ENCODE data around the gene TMEM129. TPM values are rescaled to one million over a fixed set of nuclear protein-coding genes. Genes with fewer than 3 reads are reported as not detected.
A peak's percentile ranks its signal among the peaks of the same experiment; 100 is the strongest.

Gene TMEM129
- total RNA-seq, 8 experiments from 2014 or later, result 17.1 to 48.1 (median 25.7) TPM

GRCh38 chr4:1737666-1738065 is 16.5 kb upstream of the TMEM129 start:
- no peaks in the 10 kb centered on the region for H3K4me1 ChIP-seq (replicated peaks in 1 of 2)
- in situ Hi-C loops (cut with MboI; ENCODE audit: low pct_unique_long_range_greater_than_20kb in 2 of 9, low sequenced_read_pairs in 9 of 9, unreplicated experiment in 9 of 9), result loop anchor here in 1 of 9 experiments (25.0 kb wide), 1 partner anchor 375 kb away; no protein-coding TSS in a partner anchor
- no peak overlapping the region for H3K4me3 ChIP-seq
- no peak overlapping the region for H3K27ac ChIP-seq
- ATAC-seq (replicated peaks in 6 of 8), result no peak
- WGBS, 10 experiments, result 95 to 100% methylated on average over 4 of the region's 15 CpGs; no CpG with 5 or more reads in 8 of the 10 experiments

- 71 to 100% (median 87%) methylated on average over 1 to 9 of the region's 13 CpGs; no CpG with 5 or more reads in 5 of the 10 experiments for WGBS, 10 experiments
- no peak overlapping the region for H3K4me3 ChIP-seq
- H3K27ac ChIP-seq, result no peak overlapping the region
- peak in 4 of 8 experiments; percentile 30 to 68 (median 58) for ATAC-seq (replicated peaks in 6 of 8)
- H3K4me1 ChIP-seq (replicated peaks in 1 of 2), result no peaks in the 10 kb centered on the region
- in situ Hi-C loops (cut with MboI; ENCODE audit: low pct_unique_long_range_greater_than_20kb in 2 of 9, low sequenced_read_pairs in 9 of 9, unreplicated experiment in 9 of 9), result loop anchor here in 1 of 9 experiments (25.0 kb wide), 1 partner anchor 375 kb away; no protein-coding TSS in a partner anchor
Observed at GRCh38 chr4:1736812-1737211, 15.7 kb upstream of the TMEM129 start.

- ATAC-seq (replicated peaks in 6 of 8), result peak in 1 of 8 experiments; percentile 16
- H3K27ac ChIP-seq, result no peak overlapping the region
- no peaks in the 10 kb centered on the region for H3K4me1 ChIP-seq (replicated peaks in 1 of 2)
- H3K4me3 ChIP-seq, result no peak overlapping the region
- in situ Hi-C loops (cut with MboI; ENCODE audit: low pct_unique_long_range_greater_than_20kb in 2 of 9, low sequenced_read_pairs in 9 of 9, unreplicated experiment in 9 of 9), result loop anchor here in 1 of 9 experiments (25.0 kb wide), 1 partner anchor 373 kb away; no protein-coding TSS in a partner anchor
- WGBS, 10 experiments, result 100% methylated on average over 2 of the region's 20 CpGs; no CpG with 5 or more reads in 8 of the 10 experiments
Observed at GRCh38 chr4:1735215-1735614, 14.1 kb upstream of the TMEM129 start.

GRCh38 chr4:1732911-1733310 is 11.8 kb upstream of the TMEM129 start:
- H3K4me3 ChIP-seq, result no peak overlapping the region
- in situ Hi-C loops (cut with MboI; ENCODE audit: low pct_unique_long_range_greater_than_20kb in 2 of 9, low sequenced_read_pairs in 9 of 9, unreplicated experiment in 9 of 9), result loop anchor here in 1 of 9 experiments (25.0 kb wide), 1 partner anchor 371 kb away; no protein-coding TSS in a partner anchor
- ATAC-seq (replicated peaks in 6 of 8), result no peak
- no peak overlapping the region for H3K27ac ChIP-seq
- 79 to 100% (median 95%) methylated on average over 1 to 9 of the region's 10 CpGs; no CpG with 5 or more reads in 1 of the 10 experiments for WGBS, 10 experiments
- no peaks in the 10 kb centered on the region for H3K4me1 ChIP-seq (replicated peaks in 1 of 2)

GRCh38 chr4:1731180-1731579 is 10.1 kb upstream of the TMEM129 start:
- WGBS, 10 experiments, result 87 to 100% (median 100%) methylated on average over 1 to 5 of the region's 10 CpGs; no CpG with 5 or more reads in 7 of the 10 experiments
- H3K4me3 ChIP-seq, result no peak overlapping the region
- H3K27ac ChIP-seq, result no peak overlapping the region
- in situ Hi-C loops (cut with MboI; ENCODE audit: low pct_unique_long_range_greater_than_20kb in 2 of 9, low sequenced_read_pairs in 9 of 9, unreplicated experiment in 9 of 9), result loop anchor here in 1 of 9 experiments (25.0 kb wide), 1 partner anchor 369 kb away; no protein-coding TSS in a partner anchor
- peaks cover 0 to 3% of the 10 kb centered on the region in 2 donors for H3K4me1 ChIP-seq (replicated peaks in 1 of 2)
- no peak for ATAC-seq (replicated peaks in 6 of 8)

- in situ Hi-C loops (cut with MboI; ENCODE audit: low pct_unique_long_range_greater_than_20kb in 2 of 9, low sequenced_read_pairs in 9 of 9, unreplicated experiment in 9 of 9), result loop anchor here in 1 of 9 experiments (25.0 kb wide), 1 partner anchor 368 kb away; no protein-coding TSS in a partner anchor
- Histone ChIP-seq H3K4me3 (no peak overlapping the region), H3K27ac (no peak overlapping the region), H3K4me1 (replicated peaks in 1 of 2) (peaks cover 0 to 3% of the 10 kb centered on the region in 2 donors)
- 0 to 100% (median 100%) methylated on average over 1 to 2 of the region's 16 CpGs; no CpG with 5 or more reads in 6 of the 10 experiments for WGBS, 10 experiments
- ATAC-seq (replicated peaks in 6 of 8), result no peak
Observed at GRCh38 chr4:1730532-1731135, 9.5 kb upstream of the TMEM129 start.

GRCh38 chr4:1728061-1728980 is 7.2 kb upstream of the TMEM129 start:
- 80 to 100% (median 91%) methylated on average over 1 to 10 of the region's 31 CpGs; no CpG with 5 or more reads in 3 of the 10 experiments for WGBS, 10 experiments
- ATAC-seq (replicated peaks in 6 of 8), result no peak
- Histone ChIP-seq H3K4me3 (no peak overlapping the region), H3K27ac (no peak overlapping the region), H3K4me1 (replicated peaks in 1 of 2) (peaks cover 0 to 3% of the 10 kb centered on the region in 2 donors)
- in situ Hi-C loops (cut with MboI; ENCODE audit: low pct_unique_long_range_greater_than_20kb in 2 of 9, low sequenced_read_pairs in 9 of 9, unreplicated experiment in 9 of 9), result loop anchor here in 1 of 9 experiments (25.0 kb wide), 1 partner anchor 366 kb away; no protein-coding TSS in a partner anchor

- H3K4me1 ChIP-seq (replicated peaks in 1 of 2), result peaks cover 0 to 6% of the 10 kb centered on the region in 2 donors
- in situ Hi-C loops (cut with MboI; ENCODE audit: low pct_unique_long_range_greater_than_20kb in 2 of 9, low sequenced_read_pairs in 9 of 9, unreplicated experiment in 9 of 9), result loop anchor here in 1 of 9 experiments (25.0 kb wide), 1 partner anchor 365 kb away; no protein-coding TSS in a partner anchor
- ATAC-seq (replicated peaks in 6 of 8), result peak in 2 of 8 experiments; percentile 58 to 64
- H3K4me3 ChIP-seq, result no peak overlapping the region
- H3K27ac ChIP-seq, result no peak overlapping the region
- WGBS, 10 experiments, result 33 to 100% (median 92%) methylated on average over 1 to 6 of the region's 18 CpGs; no CpG with 5 or more reads in 4 of the 10 experiments
Observed at GRCh38 chr4:1727117-1728031, 6.3 kb upstream of the TMEM129 start.

GRCh38 chr4:1726146-1726934 is 5.2 kb upstream of the TMEM129 start:
- Histone ChIP-seq H3K4me3 (no peak overlapping the region), H3K27ac (no peak overlapping the region), H3K4me1 (replicated peaks in 1 of 2) (peaks cover 0 to 11% of the 10 kb centered on the region in 2 donors)
- WGBS, 10 experiments, result 0 to 88% (median 62%) methylated on average over 1 to 10 of the region's 17 CpGs; no CpG with 5 or more reads in 2 of the 10 experiments
- in situ Hi-C loops (cut with MboI; ENCODE audit: low pct_unique_long_range_greater_than_20kb in 2 of 9, low sequenced_read_pairs in 9 of 9, unreplicated experiment in 9 of 9), result loop anchor here in 1 of 9 experiments (25.0 kb wide), 1 partner anchor 364 kb away; no protein-coding TSS in a partner anchor
- ATAC-seq (replicated peaks in 6 of 8), result peak; percentile 40 to 76 (median 67)

GRCh38 chr4:1725521-1725920 is 4.4 kb upstream of the TMEM129 start:
- H3K4me1 ChIP-seq (replicated peaks in 1 of 2), result peaks cover 0 to 11% of the 10 kb centered on the region in 2 donors
- H3K27ac ChIP-seq, result no peak overlapping the region
- no peak overlapping the region for H3K4me3 ChIP-seq
- no peak for ATAC-seq (replicated peaks in 6 of 8)
- 60 to 100% (median 88%) methylated on average over 1 to 4 of the region's 10 CpGs; no CpG with 5 or more reads in 6 of the 10 experiments for WGBS, 10 experiments
- in situ Hi-C loops (cut with MboI; ENCODE audit: low pct_unique_long_range_greater_than_20kb in 2 of 9, low sequenced_read_pairs in 9 of 9, unreplicated experiment in 9 of 9), result loop anchor here in 1 of 9 experiments (25.0 kb wide), 1 partner anchor 363 kb away; no protein-coding TSS in a partner anchor

- WGBS, 10 experiments, result 70 to 100% (median 93%) methylated on average over 3 to 7 of the region's 12 CpGs; no CpG with 5 or more reads in 4 of the 10 experiments
- ATAC-seq (replicated peaks in 6 of 8), result no peak
- H3K4me1 ChIP-seq (replicated peaks in 1 of 2), result peaks cover 8 to 20% of the 10 kb centered on the region in 2 donors
- no peak overlapping the region for H3K27ac ChIP-seq
- in situ Hi-C loops (cut with MboI; ENCODE audit: low pct_unique_long_range_greater_than_20kb in 2 of 9, low sequenced_read_pairs in 9 of 9, unreplicated experiment in 9 of 9), result no loop called here
- no peak overlapping the region for H3K4me3 ChIP-seq
Observed at GRCh38 chr4:1723131-1723801, 2.1 kb upstream of the TMEM129 start.
